ENCODE measurements around the gene BMAL2.

The BMAL2 gene

GRCh38 chr12:27293463-27293862 is 39.2 kb upstream of the BMAL2 start:
- DNase-seq: no peak
- no peak overlapping the region for H3K18ac ChIP-seq (ENCODE audit: low read length)
- no CpG with 5 or more reads among the region's 3 CpGs for WGBS (ENCODE audit: extremely low coverage, insufficient coverage, insufficient read length)

GRCh38 chr12:27296674-27297073 is 36.0 kb upstream of the BMAL2 start:
- H2BK12ac ChIP-seq (ENCODE audit: low read length): no peak overlapping the region
- no peak overlapping the region for H3K18ac ChIP-seq (ENCODE audit: low read length)
- no peak overlapping the region for H4K91ac ChIP-seq (ENCODE audit: low read depth, low read length)
- no peak overlapping the region for H3K27ac ChIP-seq (ENCODE audit: low read depth, low read length)
- no peak for DNase-seq
- H3K4me1 ChIP-seq (ENCODE audit: control insufficient read depth in 1 of 2, insufficient read depth in 2 of 2, low read length in 2 of 2): peaks cover 0 to 2% of the 10 kb centered on the region in 2 experiments
- no peaks in the 10 kb centered on the region for H3K79me2 ChIP-seq (ENCODE audit: control insufficient read depth, insufficient read depth, low read length, poor library complexity)
- peaks cover 2 to 3% of the 10 kb centered on the region in 2 experiments for H3K36me3 ChIP-seq (ENCODE audit: control insufficient read depth in 1 of 2, insufficient read depth in 2 of 2, low read length in 2 of 2)
- H3K4me2 ChIP-seq (ENCODE audit: low read length): no peak overlapping the region
- H3K23ac ChIP-seq (ENCODE audit: low read length): no peak overlapping the region
- no peaks in the 10 kb centered on the region for H3K27me3 ChIP-seq (ENCODE audit: insufficient read depth, low read length)
- no peak overlapping the region for H3K4ac ChIP-seq (ENCODE audit: low read depth, low read length)
- no peak overlapping the region for H2AK5ac ChIP-seq (ENCODE audit: low read length)
- no peak overlapping the region for H4K12ac ChIP-seq (ENCODE audit: low read depth, low read length)
- H3K9me3 ChIP-seq (ENCODE audit: insufficient read depth, low read depth, low read length): no peaks in the 10 kb centered on the region
- H4K8ac ChIP-seq (ENCODE audit: low read depth, low read length): no peak overlapping the region
- no CpG with 5 or more reads among the region's 6 CpGs for WGBS (ENCODE audit: extremely low coverage, insufficient coverage, insufficient read length)
- H3K14ac ChIP-seq (ENCODE audit: low read length): no peak overlapping the region
- H2BK5ac ChIP-seq (ENCODE audit: low read depth, low read length, poor library complexity): no peak overlapping the region
- no peak overlapping the region for H2BK120ac ChIP-seq (ENCODE audit: insufficient read depth, low read length, poor library complexity)
- no peaks in the 10 kb centered on the region for H3K79me1 ChIP-seq (ENCODE audit: low read length)
- no peak overlapping the region for H3K9ac ChIP-seq (ENCODE audit: low read length)
- H3K4me3 ChIP-seq (ENCODE audit: low read depth, low read length): no peak overlapping the region
- H2AFZ ChIP-seq (ENCODE audit: insufficient read depth, low read length, poor library complexity): no peak overlapping the region

More at GRCh38 chr12:27293463-27293862, 39.2 kb upstream of the BMAL2 start:
- no peak overlapping the region for H2AFZ ChIP-seq (ENCODE audit: insufficient read depth, low read length, poor library complexity)
- H4K91ac ChIP-seq (ENCODE audit: low read depth, low read length): no peak overlapping the region
- no peaks in the 10 kb centered on the region for H3K79me2 ChIP-seq (ENCODE audit: control insufficient read depth, insufficient read depth, low read length, poor library complexity)
- no peak overlapping the region for H3K4me2 ChIP-seq (ENCODE audit: low read length)
- H3K4me1 ChIP-seq (ENCODE audit: control insufficient read depth in 1 of 2, insufficient read depth in 2 of 2, low read length in 2 of 2): peaks cover 0 to 2% of the 10 kb centered on the region in 2 experiments
- no peak overlapping the region for H3K23ac ChIP-seq (ENCODE audit: low read length)
- H4K12ac ChIP-seq (ENCODE audit: low read depth, low read length): no peak overlapping the region
- no peak overlapping the region for H3K14ac ChIP-seq (ENCODE audit: low read length)
- H3K9ac ChIP-seq (ENCODE audit: low read length): no peak overlapping the region
- H3K79me1 ChIP-seq (ENCODE audit: low read length): no peaks in the 10 kb centered on the region
- no peak overlapping the region for H2BK12ac ChIP-seq (ENCODE audit: low read length)
- no peaks in the 10 kb centered on the region for H3K9me3 ChIP-seq (ENCODE audit: insufficient read depth, low read depth, low read length)
- no peak overlapping the region for H3K27ac ChIP-seq (ENCODE audit: low read depth, low read length)
- no peak overlapping the region for H3K4ac ChIP-seq (ENCODE audit: low read depth, low read length)
- H2AK5ac ChIP-seq (ENCODE audit: low read length): no peak overlapping the region
- H2BK120ac ChIP-seq (ENCODE audit: insufficient read depth, low read length, poor library complexity): no peak overlapping the region
- H3K36me3 ChIP-seq (ENCODE audit: control insufficient read depth in 1 of 2, insufficient read depth in 2 of 2, low read length in 2 of 2): peaks cover 0 to 2% of the 10 kb centered on the region in 2 experiments
- H4K8ac ChIP-seq (ENCODE audit: low read depth, low read length): no peak overlapping the region
- no peak overlapping the region for H3K4me3 ChIP-seq (ENCODE audit: low read depth, low read length)
- H2BK5ac ChIP-seq (ENCODE audit: low read depth, low read length, poor library complexity): no peak overlapping the region
- no peaks in the 10 kb centered on the region for H3K27me3 ChIP-seq (ENCODE audit: insufficient read depth, low read length)

DNA sequence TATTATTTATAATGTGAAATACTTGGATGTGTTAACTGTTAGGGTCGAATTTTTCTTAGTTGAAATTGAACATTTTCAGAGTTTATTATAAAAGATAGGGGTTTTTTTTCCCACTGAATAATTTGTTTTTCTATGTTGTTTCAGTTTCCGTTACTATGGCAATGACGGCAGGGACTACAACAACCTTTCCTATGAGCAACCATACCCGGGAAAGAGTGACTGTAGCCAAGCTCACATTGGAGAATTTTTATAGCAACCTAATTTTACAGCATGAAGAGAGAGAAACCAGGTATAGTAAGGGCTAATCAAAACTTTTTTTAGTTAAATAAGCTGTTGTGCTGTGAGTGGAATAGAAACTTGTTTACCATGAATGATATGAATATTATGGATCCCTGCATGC is 35.1 kb upstream of the BMAL2 start:
- Histone ChIP-seq H2BK5ac (ENCODE audit: low read depth, low read length, poor library complexity) (no peak overlapping the region), H2AK5ac (ENCODE audit: low read length) (no peak overlapping the region), H3K79me2 (ENCODE audit: control insufficient read depth, insufficient read depth, low read length, poor library complexity) (no peaks in the 10 kb centered on the region), H3K4me2 (ENCODE audit: low read length) (no peak overlapping the region), H4K8ac (ENCODE audit: low read depth, low read length) (no peak overlapping the region), H3K4me3 (ENCODE audit: low read depth, low read length) (no peak overlapping the region), H4K12ac (ENCODE audit: low read depth, low read length) (no peak overlapping the region), H2AFZ (ENCODE audit: insufficient read depth, low read length, poor library complexity) (no peak overlapping the region), H3K36me3 (ENCODE audit: control insufficient read depth in 1 of 2, insufficient read depth in 2 of 2, low read length in 2 of 2) (peaks cover 2 to 3% of the 10 kb centered on the region in 2 experiments), H2BK12ac (ENCODE audit: low read length) (no peak overlapping the region), H3K4me1 (ENCODE audit: control insufficient read depth in 1 of 2, insufficient read depth in 2 of 2, low read length in 2 of 2) (peaks cover 0 to 2% of the 10 kb centered on the region in 2 experiments), H3K27me3 (ENCODE audit: insufficient read depth, low read length) (no peaks in the 10 kb centered on the region), H3K4ac (ENCODE audit: low read depth, low read length) (no peak overlapping the region), H3K23ac (ENCODE audit: low read length) (no peak overlapping the region), H3K14ac (ENCODE audit: low read length) (no peak overlapping the region), H4K91ac (ENCODE audit: low read depth, low read length) (no peak overlapping the region), H3K9ac (ENCODE audit: low read length) (no peak overlapping the region), H2BK120ac (ENCODE audit: insufficient read depth, low read length, poor library complexity) (no peak overlapping the region), H3K9me3 (ENCODE audit: insufficient read depth, low read depth, low read length) (no peaks in the 10 kb centered on the region), H3K18ac (ENCODE audit: low read length) (no peak overlapping the region), H3K27ac (ENCODE audit: low read depth, low read length) (no peak overlapping the region), H3K79me1 (ENCODE audit: low read length) (no peaks in the 10 kb centered on the region)
- WGBS (ENCODE audit: extremely low coverage, insufficient coverage, insufficient read length): no CpG with 5 or more reads among the region's 4 CpGs
- no peak for DNase-seq

DNA sequence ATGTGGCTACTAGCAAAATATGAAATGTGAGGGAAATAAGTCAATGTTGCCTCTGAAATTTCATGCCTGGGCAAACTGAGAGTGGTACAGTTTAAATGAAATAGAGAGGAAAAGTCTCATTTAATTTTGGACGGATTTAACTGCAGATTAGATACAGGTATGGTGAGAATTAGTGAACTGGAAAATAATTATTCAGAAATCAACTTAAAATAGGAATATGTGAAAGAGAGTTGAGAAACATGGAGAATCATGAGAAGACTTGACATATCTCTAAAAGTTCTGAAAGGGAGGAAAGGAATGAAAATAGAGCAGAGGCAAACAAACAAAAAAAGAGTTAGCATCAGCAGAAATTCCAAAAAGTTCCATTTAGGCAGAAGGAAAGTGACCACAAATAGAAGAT is 33.5 kb upstream of the BMAL2 start:
- no peak overlapping the region for H3K27ac ChIP-seq (ENCODE audit: low read depth, low read length)
- H2BK12ac ChIP-seq (ENCODE audit: low read length): no peak overlapping the region
- H3K4ac ChIP-seq (ENCODE audit: low read depth, low read length): no peak overlapping the region
- H3K36me3 ChIP-seq (ENCODE audit: control insufficient read depth in 1 of 2, insufficient read depth in 2 of 2, low read length in 2 of 2): peaks cover 6 to 9% of the 10 kb centered on the region in 2 experiments
- H2BK120ac ChIP-seq (ENCODE audit: insufficient read depth, low read length, poor library complexity): no peak overlapping the region
- H3K4me2 ChIP-seq (ENCODE audit: low read length): no peak overlapping the region
- H3K23ac ChIP-seq (ENCODE audit: low read length): no peak overlapping the region
- no peak overlapping the region for H3K14ac ChIP-seq (ENCODE audit: low read length)
- no peak overlapping the region for H4K12ac ChIP-seq (ENCODE audit: low read depth, low read length)
- no peak overlapping the region for H2AK5ac ChIP-seq (ENCODE audit: low read length)
- no peak overlapping the region for H3K4me3 ChIP-seq (ENCODE audit: low read depth, low read length)
- H2AFZ ChIP-seq (ENCODE audit: insufficient read depth, low read length, poor library complexity): no peak overlapping the region
- no CpG with 5 or more reads among the region's 1 CpG for WGBS (ENCODE audit: extremely low coverage, insufficient coverage, insufficient read length)
- no peaks in the 10 kb centered on the region for H3K79me2 ChIP-seq (ENCODE audit: control insufficient read depth, insufficient read depth, low read length, poor library complexity)
- H3K4me1 ChIP-seq (ENCODE audit: control insufficient read depth in 1 of 2, insufficient read depth in 2 of 2, low read length in 2 of 2): no peaks in the 10 kb centered on the region
- H3K9me3 ChIP-seq (ENCODE audit: insufficient read depth, low read depth, low read length): no peaks in the 10 kb centered on the region
- no peak overlapping the region for H4K8ac ChIP-seq (ENCODE audit: low read depth, low read length)
- H2BK5ac ChIP-seq (ENCODE audit: low read depth, low read length, poor library complexity): no peak overlapping the region
- H3K18ac ChIP-seq (ENCODE audit: low read length): no peak overlapping the region
- no peaks in the 10 kb centered on the region for H3K79me1 ChIP-seq (ENCODE audit: low read length)
- DNase-seq: no peak
- H3K9ac ChIP-seq (ENCODE audit: low read length): no peak overlapping the region
- H4K91ac ChIP-seq (ENCODE audit: low read depth, low read length): no peak overlapping the region
- no peaks in the 10 kb centered on the region for H3K27me3 ChIP-seq (ENCODE audit: insufficient read depth, low read length)

Data from trophoblast cell (in vitro differentiated cells and primary cell).